Stimulated activated CD8-positive, alpha-beta memory T cell treated with anti-CD3 and anti-CD28 coated beads, Interleukin-4, amount 100 ng/mL, for 48 hours (primary cell): ENCODE data around the gene CALHM4.
"Not testable (repeated sequence)": the region's sequence is repeated elsewhere in the genome, so short reads cannot be mapped to it uniquely, and the experiment has no call there.

Experiments used
- DNase-seq: peaks from one replicate; pipeline ENCODE4 v3.0.0-alpha.2; 2020

The CALHM4 gene

DNA sequence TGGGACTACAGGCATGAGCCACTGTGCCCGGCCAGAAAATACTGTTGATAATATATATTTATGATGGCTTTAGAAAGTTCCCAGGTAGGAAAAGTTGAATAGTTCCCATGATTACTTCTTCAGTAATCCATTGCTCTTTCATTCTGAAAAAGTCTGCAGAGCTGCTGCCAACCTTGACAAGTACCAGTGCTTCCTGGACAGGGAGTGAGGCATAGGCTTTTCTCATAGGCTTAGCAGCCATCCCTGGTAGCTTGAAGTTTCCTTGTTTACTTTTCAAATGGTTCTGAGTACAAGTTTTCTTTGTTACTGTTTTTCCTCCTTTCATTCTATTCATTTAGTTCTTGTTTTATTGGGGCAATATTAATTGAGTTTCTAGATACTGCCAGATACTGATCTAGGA lies 25.6 kb downstream of the CALHM4 start:
- DNase-seq: no peak

DNA sequence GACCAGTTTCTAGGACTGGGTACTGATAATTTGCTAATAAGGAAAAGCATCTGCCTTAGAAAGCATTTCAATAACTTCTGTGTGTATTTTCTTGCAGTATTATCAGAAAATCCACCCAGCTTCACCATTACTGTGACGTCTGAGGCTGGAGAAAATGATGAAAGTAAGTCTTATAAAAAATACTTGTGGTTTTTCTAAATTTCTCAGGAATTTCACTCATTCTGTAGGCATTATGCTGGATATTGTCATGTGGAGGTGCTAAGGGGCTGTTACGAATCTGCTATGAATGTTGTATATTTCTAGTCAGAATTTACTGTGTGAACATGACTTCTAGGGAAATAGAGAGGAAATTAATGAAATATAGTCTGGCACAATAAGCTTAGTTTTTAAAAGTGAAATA lies 26.6 kb downstream of the CALHM4 start:
- no peak for DNase-seq

DNA sequence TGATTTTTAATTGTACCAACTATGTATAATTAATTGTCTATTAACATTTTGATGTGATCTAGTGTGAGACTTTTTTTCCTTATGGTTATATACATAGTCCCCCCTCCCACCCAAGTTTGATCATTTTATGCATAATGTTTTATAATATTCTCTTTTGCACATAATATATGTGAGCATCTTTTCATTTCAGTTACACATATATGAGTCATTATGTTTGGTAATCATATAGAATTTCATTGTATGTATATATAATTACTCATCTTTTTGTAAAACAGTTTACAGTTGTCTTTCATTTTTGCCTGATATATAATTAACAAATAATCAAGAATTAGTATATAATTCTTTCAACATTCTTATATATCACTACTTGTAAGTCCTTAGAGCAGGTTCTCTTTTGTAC lies 32.7 kb downstream of the CALHM4 start:
- no peak for DNase-seq

DNA sequence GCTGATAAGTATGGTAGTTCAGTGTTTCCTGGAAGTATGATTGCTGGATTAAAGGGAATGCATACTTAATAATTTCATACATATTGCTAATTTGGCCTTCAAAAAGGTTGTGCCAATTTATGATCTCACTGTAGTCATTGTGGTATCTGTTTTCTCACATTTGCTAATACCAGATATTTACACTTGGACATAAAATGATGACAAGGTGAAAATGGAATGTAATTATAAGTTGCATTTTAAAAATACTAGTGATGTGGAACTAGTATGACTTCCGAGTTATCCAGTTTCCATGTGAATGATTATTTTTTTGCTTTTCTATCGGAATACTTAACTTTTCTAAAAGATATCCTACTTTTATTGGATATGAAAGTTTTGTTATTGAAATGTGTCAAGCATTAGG lies 33.2 kb downstream of the CALHM4 start:
- DNase-seq: no peak

DNA sequence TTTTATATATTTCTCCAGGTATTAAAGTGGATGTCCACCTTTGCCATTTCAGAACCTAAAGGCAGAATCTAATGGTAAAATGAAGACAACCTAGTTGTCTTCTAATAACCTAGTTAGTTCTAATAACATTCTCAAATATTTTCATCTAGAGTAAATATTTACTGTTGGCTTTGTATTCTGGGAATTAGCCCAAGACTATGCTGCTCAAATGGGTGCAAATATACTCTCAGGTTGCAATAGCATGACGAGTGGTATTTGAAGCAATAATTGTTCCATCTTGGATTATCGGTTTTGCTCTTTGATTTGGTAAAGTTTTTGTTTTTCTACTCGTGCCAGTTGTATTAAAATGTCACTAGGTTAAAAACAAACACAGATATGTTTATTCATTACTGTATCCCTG lies 41.7 kb downstream of the CALHM4 start:
- DNase-seq: no peak

- DNase-seq: no peak
Observed at GRCh38 chr6:116596815-116597214, 43.3 kb downstream of the CALHM4 start.

GRCh38 chr6:116603916-116604315 lies 50.4 kb downstream of the CALHM4 start:
- DNase-seq: not testable (repeated sequence)

GRCh38 chr6:116604868-116605267 lies 51.3 kb downstream of the CALHM4 start:
- not testable (repeated sequence) for DNase-seq

- no peak for DNase-seq
Observed at GRCh38 chr6:116605935-116606334, 52.4 kb downstream of the CALHM4 start.
